Endothelial cell of umbilical vein (primary cell): ENCODE results near the gene FAM53A. TPM values are rescaled to one million over a fixed set of nuclear protein-coding genes. Genes with fewer than 3 reads are reported as not detected.

Experiments used
- BruUV-seq: library from RNA; stranded (reverse); fragments of 400-500 nt; replicated peaks from 2 replicates; lab custom pipeline; 2021; lab: Mats Ljungman, UMichigan
- CTCF ChIA-PET: fragments of 300-600, 350-600 bp; sonication (Branson Sonifier 250); formaldehyde crosslinking; loops from one replicate; lab custom pipeline; 2021; ENCODE audit warnings: antibody characterized with exemption, inconsistent platforms; lab: Charles Lee
- POLR2A ChIA-PET: fragments of 300-600, 350-600 bp; sonication (Branson Sonifier 250); formaldehyde crosslinking; loops from one replicate; lab custom pipeline; 2021; ENCODE audit warnings: antibody characterized with exemption, inconsistent platforms; lab: Charles Lee
- DNase-seq: peaks from one replicate; pipeline ENCODE4 v3.0.0-alpha.2; 2011; ENCODE audit warnings: low read depth, low spot score
- FAIRE-seq: peaks from 2 replicates; lab custom pipeline; 2011; peaks lifted over from hg19 to GRCh38; lab: Jason Lieb, UNC
- H2AFZ ChIP-seq: 2 replicates; pipeline ENCODE4 v1.6.0; 2012; ENCODE audit warnings: low read depth, low read length, control low read depth, inconsistent platforms
- H3K27ac ChIP-seq: 2 replicates; pipeline ENCODE4 v1.5.1; 2011; ENCODE audit warnings: low read depth, mild to moderate bottlenecking, control low read depth, low read length, moderate library complexity; ENCODE audit not compliant: insufficient read depth
- H3K27me3 ChIP-seq, 2 experiments: 2 replicates each; pipeline versions ENCODE4 v1.6.0 to v1.6.1; 2011; ENCODE audit warnings: low read length in 2 of 2, mixed read lengths in 1 of 2; ENCODE audit not compliant: control insufficient read depth in 2 of 2, insufficient read depth in 2 of 2
- H3K36me3 ChIP-seq, 2 experiments: 2 replicates in 1 of 2; 3 replicates in 1 of 2; pipeline ENCODE4 v1.5.1; 2011; ENCODE audit warnings: low read length in 2 of 2, mild to moderate bottlenecking in 1 of 2, moderate library complexity in 1 of 2; ENCODE audit not compliant: control insufficient read depth in 2 of 2, insufficient read depth in 2 of 2; ENCODE audit errors: extremely low read depth in 1 of 2
- H3K4me1 ChIP-seq: 3 replicates; pipeline ENCODE4 v1.5.1; 2011; ENCODE audit warnings: mild to moderate bottlenecking, low read length; ENCODE audit not compliant: control insufficient read depth, insufficient read depth; ENCODE audit errors: extremely low read depth
- H3K4me2 ChIP-seq: 2 replicates; pipeline ENCODE4 v1.6.1; 2011; ENCODE audit warnings: low read length, control low read depth, mixed read lengths; ENCODE audit not compliant: insufficient read depth
- H3K4me3 ChIP-seq, 3 experiments: fragments of 200-600 bp in 1 of 3; sonication (generic), shearing (Covaris generic) in 1 of 3; replicated peaks in 1 of 3; 2 replicates each; pipeline ENCODE4 v1.5.1; 2011 to 2016; ENCODE audit warnings: control low read depth in 3 of 3, low read length in 3 of 3, mild to moderate bottlenecking in 2 of 3, inconsistent platforms in 1 of 3, low read depth in 1 of 3, moderate library complexity in 1 of 3; ENCODE audit not compliant: insufficient read depth in 1 of 3
- H3K79me2 ChIP-seq: 2 replicates; pipeline ENCODE4 v1.6.0; 2012; ENCODE audit warnings: low read length, inconsistent platforms; ENCODE audit not compliant: control insufficient read depth, insufficient read depth
- H3K9ac ChIP-seq: replicated peaks from 2 replicates; pipeline ENCODE3; 2011; ENCODE audit warnings: low read length, control low read depth; ENCODE audit not compliant: insufficient read depth; ENCODE audit errors: extremely low read depth
- H3K9me1 ChIP-seq: replicated peaks from 3 replicates; pipeline ENCODE4 v1.6.0; 2011; ENCODE audit warnings: mild to moderate bottlenecking, low read length; ENCODE audit not compliant: control insufficient read depth, insufficient read depth; ENCODE audit errors: extremely low read depth
- H3K9me3 ChIP-seq: replicated peaks from 2 replicates; pipeline ENCODE4 v1.5.1; 2012; ENCODE audit warnings: low read length, inconsistent platforms; ENCODE audit not compliant: control insufficient read depth, insufficient read depth
- H4K20me1 ChIP-seq: replicated peaks from 2 replicates; pipeline ENCODE3; 2011; ENCODE audit warnings: mild to moderate bottlenecking, low read length; ENCODE audit not compliant: control insufficient read depth, insufficient read depth; ENCODE audit errors: extremely low read depth
- EZH2 ChIP-seq: IDR thresholded peaks from 2 replicates; pipeline ENCODE4 v1.6.1; 2012; ENCODE audit warnings: borderline replicate concordance, low read depth, mild to moderate bottlenecking, moderate library complexity, low read length, inconsistent platforms; ENCODE audit not compliant: severe bottlenecking
- FOS ChIP-seq: IDR thresholded peaks from 2 replicates; pipeline ENCODE4 v1.6.1; 2011; ENCODE audit warnings: mild to moderate bottlenecking, low read length, moderate library complexity, borderline replicate concordance; ENCODE audit not compliant: insufficient read depth
- GATA2 ChIP-seq: IDR thresholded peaks from 2 replicates; pipeline ENCODE4 v1.7.0; 2011; ENCODE audit warnings: low read depth, mild to moderate bottlenecking, moderate library complexity, mixed read lengths, low read length; ENCODE audit not compliant: insufficient read length, insufficient read depth
- JUN ChIP-seq: IDR thresholded peaks from 2 replicates; pipeline ENCODE4 v1.6.1; 2011; ENCODE audit warnings: borderline replicate concordance, low read depth; ENCODE audit not compliant: insufficient read length, insufficient read depth
- MYC ChIP-seq: IDR thresholded peaks from one replicate; pipeline ENCODE4 v1.6.1; 2011; ENCODE audit warnings: mild to moderate bottlenecking, low read depth, low read length
- POLR2A ChIP-seq: IDR thresholded peaks from 2 replicates; pipeline ENCODE4 v1.6.1; 2012; ENCODE audit warnings: low read depth, mild to moderate bottlenecking, control low read depth, low read length
- POLR2AphosphoS5 ChIP-seq: IDR thresholded peaks from 2 replicates; pipeline ENCODE4 v1.6.1; 2012; ENCODE audit warnings: low read depth, mild to moderate bottlenecking, control low read depth, low read length, moderate library complexity; ENCODE audit not compliant: insufficient read depth
- dilution Hi-C: fragments of 300-500 bp; cut with MboI; formaldehyde crosslinking; loops from one replicate; pipeline ENCODE4 v1.15.0; 2019; ENCODE audit warnings: low sequenced_read_pairs; ENCODE audit not compliant: extremely low pct_ligation_motif_present
- intact Hi-C: fragments of 100-400 bp; cut with micrococcal nuclease; formaldehyde crosslinking; loops from one replicate; pipeline ENCODE4 v1.10.0; 2022
- polyA plus RNA-seq, 4 experiments: library from polyadenylated mRNA; depleted of rRNA in 3 of 4; stranded (reverse) in 3 of 4; unstranded in 1 of 4; fragments of >200 nt; gene quantifications; 2 replicates each; pipeline versions ENCODE4 v1.2.1 to v1.2.3, GENCODE V29; 2011 to 2012; ENCODE audit warnings: missing spikeins in 1 of 4
- total RNA-seq: library from RNA; stranded (reverse); gene quantifications from 2 replicates; pipeline ENCODE4 v1.2.3, GENCODE V29; 2021
- TF ChIP-seq, protein P1 (sequence below): IDR thresholded peaks from 2 replicates; pipeline ENCODE4 v1.6.1; 2011; ENCODE audit not compliant: insufficient read depth, insufficient read length
- TF ChIP-seq, protein P2 (sequence below), 2 donors: IDR thresholded peaks; 1 replicate in 1 of 2; 2 replicates in 1 of 2; pipeline ENCODE4 v1.5.1; 2011; ENCODE audit warnings: low read length in 2 of 2, mild to moderate bottlenecking in 2 of 2, moderate library complexity in 2 of 2, control low read depth in 1 of 2, inconsistent platforms in 1 of 2, low read depth in 1 of 2; ENCODE audit not compliant: insufficient read depth in 1 of 2; ENCODE audit errors: extremely low read depth in 1 of 2

The FAM53A gene
- total and polyA plus RNA-seq, 2 donors (not counting 3 experiments of a cell fraction or from before 2014, with no cell fraction given) = 1.3 to 1.7 TPM

DNA sequence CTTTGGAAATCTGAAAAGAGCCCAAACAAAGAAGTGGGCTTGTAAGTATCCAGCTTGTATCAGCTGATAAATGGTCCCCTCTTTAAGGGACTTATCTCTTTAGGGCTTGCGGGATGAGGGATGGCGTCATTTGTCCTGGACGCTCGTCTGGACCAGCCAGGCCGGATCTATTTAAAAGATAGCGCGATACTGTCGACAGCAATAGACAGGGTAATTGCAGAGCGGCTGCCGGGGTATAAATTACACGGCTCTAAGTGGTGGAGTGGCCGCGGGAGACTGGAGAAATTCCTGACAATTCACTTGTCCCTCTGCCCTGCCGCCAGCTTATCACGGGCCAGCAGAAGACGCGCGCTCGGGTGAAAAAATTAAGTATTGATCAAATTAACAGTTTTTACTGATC lies 90.7 kb downstream of the FAM53A start:
- Histone ChIP-seq H3K4me2 (no peak overlapping the region), H3K79me2 (no peaks in the 10 kb centered on the region), H3K36me3 (no peaks in the 10 kb centered on the region), H3K9me3 (no peaks in the 10 kb centered on the region), H3K4me3 (no peak overlapping the region), H3K9me1 (no peaks in the 10 kb centered on the region), H4K20me1 (no peaks in the 10 kb centered on the region), H3K9ac (no peak overlapping the region), H2AFZ (no peak overlapping the region), H3K27ac (no peak overlapping the region), H3K27me3 (no peaks in the 10 kb centered on the region), H3K4me1 (no peaks in the 10 kb centered on the region)
- DNase-seq = no peak
- TF ChIP-seq MYC = no peak
- TF ChIP-seq JUN = no peak
- TF ChIP-seq GATA2 = no peak
- no peak for TF ChIP-seq FOS
- TF ChIP-seq, protein P1, sequence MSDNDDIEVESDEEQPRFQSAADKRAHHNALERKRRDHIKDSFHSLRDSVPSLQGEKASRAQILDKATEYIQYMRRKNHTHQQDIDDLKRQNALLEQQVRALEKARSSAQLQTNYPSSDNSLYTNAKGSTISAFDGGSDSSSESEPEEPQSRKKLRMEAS = no peak
- TF ChIP-seq POLR2AphosphoS5 = no peak
- TF ChIP-seq POLR2A = no peak
- TF ChIP-seq, protein P2, sequence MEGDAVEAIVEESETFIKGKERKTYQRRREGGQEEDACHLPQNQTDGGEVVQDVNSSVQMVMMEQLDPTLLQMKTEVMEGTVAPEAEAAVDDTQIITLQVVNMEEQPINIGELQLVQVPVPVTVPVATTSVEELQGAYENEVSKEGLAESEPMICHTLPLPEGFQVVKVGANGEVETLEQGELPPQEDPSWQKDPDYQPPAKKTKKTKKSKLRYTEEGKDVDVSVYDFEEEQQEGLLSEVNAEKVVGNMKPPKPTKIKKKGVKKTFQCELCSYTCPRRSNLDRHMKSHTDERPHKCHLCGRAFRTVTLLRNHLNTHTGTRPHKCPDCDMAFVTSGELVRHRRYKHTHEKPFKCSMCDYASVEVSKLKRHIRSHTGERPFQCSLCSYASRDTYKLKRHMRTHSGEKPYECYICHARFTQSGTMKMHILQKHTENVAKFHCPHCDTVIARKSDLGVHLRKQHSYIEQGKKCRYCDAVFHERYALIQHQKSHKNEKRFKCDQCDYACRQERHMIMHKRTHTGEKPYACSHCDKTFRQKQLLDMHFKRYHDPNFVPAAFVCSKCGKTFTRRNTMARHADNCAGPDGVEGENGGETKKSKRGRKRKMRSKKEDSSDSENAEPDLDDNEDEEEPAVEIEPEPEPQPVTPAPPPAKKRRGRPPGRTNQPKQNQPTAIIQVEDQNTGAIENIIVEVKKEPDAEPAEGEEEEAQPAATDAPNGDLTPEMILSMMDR (IDR thresholded peaks at IDR 0.05; ENCODE audit: extremely low read depth in 1 of 2, insufficient read depth in 1 of 2, low read depth in 1 of 2, low read length in 2 of 2) = no peak
- no peak for TF ChIP-seq EZH2
- dilution Hi-C loops = no loop called here
- CTCF ChIA-PET = no interaction called here
- BruUV-seq = no TSS peak
- intact Hi-C loops = no loop called here
- no peak for FAIRE-seq
- POLR2A ChIA-PET = no interaction called here
